C4-2B (cell line): Measurements from ENCODE around the gene RSRC1.
"Not testable (repeated sequence)": the region's sequence is repeated elsewhere in the genome, so short reads cannot be mapped to it uniquely, and the experiment has no call there.

Experiments used
- H3K27ac ChIP-seq: fragments of 450-650 bp; 2 replicates; pipeline ENCODE4 v1.5.1; 2017
- CTCF ChIP-seq: fragments of 450-650 bp; conservative IDR thresholded peaks from 2 replicates; pipeline ENCODE4 v1.5.1; 2017; ENCODE audit warnings: mild to moderate bottlenecking
- ZFX ChIP-seq: fragments of 450-650 bp; IDR thresholded peaks from 2 replicates; pipeline ENCODE4 v1.6.1; 2017

RSRC1 gene

GRCh38 chr3:158488670-158489069, 378.8 kb downstream of the RSRC1 start:
- TF ChIP-seq CTCF: no peak
- no peak for TF ChIP-seq ZFX
- H3K27ac ChIP-seq: no peak overlapping the region

DNA sequence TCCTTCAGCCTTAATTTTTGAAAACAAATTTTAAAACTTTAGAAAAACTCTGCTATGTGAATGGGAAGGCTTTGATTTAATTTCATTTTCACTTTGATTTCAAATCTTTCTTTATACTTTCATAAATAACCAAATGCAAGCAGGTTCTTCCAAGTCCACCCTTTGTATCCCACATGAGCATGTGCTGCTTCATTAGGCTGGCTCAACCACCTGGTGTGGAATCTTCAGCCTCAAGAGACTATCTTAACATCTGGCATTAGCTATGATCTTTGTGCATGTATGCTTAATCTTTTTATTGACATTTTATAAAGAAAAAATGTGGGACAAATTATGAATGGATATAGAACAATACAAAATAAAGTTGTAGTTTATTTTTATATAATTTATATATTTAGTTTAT, 379.3 kb downstream of the RSRC1 start:
- TF ChIP-seq CTCF (no peak), ZFX (no peak)
- no peak overlapping the region for H3K27ac ChIP-seq

DNA sequence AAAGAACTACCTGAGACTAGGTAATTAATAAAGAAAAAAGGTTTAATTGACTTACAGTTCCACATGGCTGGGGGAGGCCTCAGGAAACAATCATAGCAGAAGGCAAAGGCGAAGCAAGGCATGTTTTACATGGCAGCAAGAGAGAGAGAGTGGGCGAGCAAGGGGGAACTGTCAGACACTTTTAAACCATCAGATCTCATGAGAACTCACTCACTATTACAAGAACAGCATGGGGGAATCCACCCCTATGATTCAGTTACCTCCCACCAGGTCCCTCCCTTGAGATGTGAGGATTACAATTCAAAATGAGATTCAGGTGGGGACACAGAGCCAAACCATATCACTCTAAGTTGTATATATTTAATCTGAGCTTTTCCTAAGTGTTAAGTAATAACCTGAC, 382.1 kb downstream of the RSRC1 start:
- no peak overlapping the region for H3K27ac ChIP-seq
- no peak for TF ChIP-seq CTCF
- TF ChIP-seq ZFX: no peak

- H3K27ac ChIP-seq: no peak overlapping the region
- no peak for TF ChIP-seq CTCF
- no peak for TF ChIP-seq ZFX
Measured at GRCh38 chr3:158492685-158493084, 382.8 kb downstream of the RSRC1 start.

DNA sequence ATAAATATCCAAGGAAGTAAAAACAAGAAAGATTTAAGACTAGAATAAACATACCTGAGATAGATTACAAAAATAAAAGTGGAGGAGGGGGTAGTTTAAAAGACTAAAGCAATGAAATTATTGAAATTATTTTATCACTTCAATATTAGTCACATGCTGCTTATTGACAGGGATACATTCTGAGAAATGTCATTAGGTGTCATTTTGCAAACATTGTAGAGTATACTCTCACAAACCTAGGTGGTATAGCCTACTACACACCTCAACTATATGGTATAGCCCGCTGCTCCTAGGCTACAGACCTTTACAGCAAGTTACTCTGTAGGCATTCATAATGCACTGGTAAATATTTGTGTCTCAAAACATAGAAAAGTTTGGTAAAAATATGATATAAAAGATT, 384.0 kb downstream of the RSRC1 start:
- TF ChIP-seq CTCF (no peak), ZFX (no peak)
- no peak overlapping the region for H3K27ac ChIP-seq

- H3K27ac ChIP-seq: no peak overlapping the region
- TF ChIP-seq ZFX: no peak
- no peak for TF ChIP-seq CTCF
Measured at GRCh38 chr3:158494673-158495072, 384.8 kb downstream of the RSRC1 start.

DNA sequence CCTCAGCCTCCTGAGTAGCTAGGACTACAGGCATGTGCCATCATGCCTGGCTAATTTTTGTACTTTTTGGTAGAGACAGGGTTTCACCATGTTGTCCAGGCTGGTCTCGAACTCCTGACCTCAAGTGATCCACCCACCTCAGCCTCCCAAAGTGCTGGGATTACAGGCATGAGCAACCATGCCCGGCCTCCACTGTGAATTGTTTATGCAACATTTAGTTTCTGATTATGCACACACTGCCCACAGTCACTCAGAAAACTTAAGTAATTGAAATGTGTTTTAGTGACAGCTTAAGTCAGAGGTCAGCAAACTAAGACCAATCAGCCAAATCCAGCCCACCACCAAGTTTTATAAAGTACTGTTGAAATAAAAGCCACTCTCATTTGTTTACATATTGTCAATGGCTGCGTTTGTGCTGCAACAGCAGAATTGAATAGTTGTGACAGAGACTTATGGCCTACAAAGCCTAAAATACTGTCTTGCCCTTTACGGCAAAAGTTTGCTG, 385.6 kb downstream of the RSRC1 start:
- not testable (repeated sequence) for H3K27ac ChIP-seq

GRCh38 chr3:158505117-158505516, 395.2 kb downstream of the RSRC1 start:
- H3K27ac ChIP-seq: no peak overlapping the region
- TF ChIP-seq ZFX (no peak), CTCF (no peak)
